Tongue (tissue), 3 donors: ENCODE measurements around the gene LIPT1. TPM values are rescaled to one million over a fixed set of nuclear protein-coding genes. Genes with fewer than 3 reads are reported as not detected.
"Not testable (repeated sequence)": the region's sequence is repeated elsewhere in the genome, so short reads cannot be mapped to it uniquely, and the experiment has no call there.

ENCODE experiments used
- DNase-seq: peaks from one replicate; pipeline ENCODE4 v3.0.0-alpha.2; 2015
- small RNA-seq: library from RNA; depleted of rRNA; stranded (forward); fragments of <200 nt; gene quantifications from one replicate; pipeline ENCODE3, GENCODE V24; 2014; ENCODE audit warnings: low replicate concordance
- total RNA-seq: library from RNA; depleted of rRNA; stranded (reverse); fragments of >200 nt; gene quantifications from one replicate; pipeline ENCODE4 v1.2.3, GENCODE V29; 2014

The LIPT1 gene
- total RNA-seq, 1 donor from 2014 or later, result 7.6 TPM

GRCh38 chr2:99180755-99181623, 26.2 kb downstream of the LIPT1 start, which contains the start of the genes MITD1 and MRPL30:
TSS of gene MITD1 (minus strand) at chr2:99181058. CDS start at chr2:99180981, 77 bp downstream.
TSS of gene MRPL30 (plus strand) at chr2:99181184. CDS start at chr2:99186204, 5,020 bp downstream.
- DNase-seq, result peak; percentile 99

- DNase-seq, result no peak
Observed at GRCh38 chr2:99181624-99182000, 26.8 kb downstream of the LIPT1 start.

GRCh38 chr2:99183025-99183424, 28.3 kb downstream of the LIPT1 start:
- no peak for DNase-seq

- no peak for DNase-seq
Observed at GRCh38 chr2:99184811-99185210, 30.0 kb downstream of the LIPT1 start.

GRCh38 chr2:99187011-99187410, 32.2 kb downstream of the LIPT1 start:
- no peak for DNase-seq

GRCh38 chr2:99188357-99188756, 33.6 kb downstream of the LIPT1 start:
- DNase-seq, result no peak

- no peak for DNase-seq
Observed at GRCh38 chr2:99190548-99190947, 35.8 kb downstream of the LIPT1 start.

GRCh38 chr2:99192364-99192763, 37.6 kb downstream of the LIPT1 start:
- DNase-seq, result not testable (repeated sequence)

GRCh38 chr2:99198103-99198841, 43.5 kb downstream of the LIPT1 start:
- DNase-seq, result peak; percentile 20

GRCh38 chr2:99200076-99200800, 45.5 kb downstream of the LIPT1 start:
- DNase-seq, result no peak

GRCh38 chr2:99201959-99202678, 47.4 kb downstream of the LIPT1 start:
- no peak for DNase-seq

GRCh38 chr2:99205491-99205890, 50.7 kb downstream of the LIPT1 start:
- no peak for DNase-seq

Small RNA genes within 50 kb of the gene (small RNA-seq; reads per million reads assigned to genes)
- gene AC092587.1, result not detected

Other genes starting within 250 kb of the LIPT1 start
- gene CRACDL, start 218.7 kb upstream of the LIPT1 start, total RNA-seq, result 5.7 TPM
- gene C2orf15, start 13.3 kb upstream of the LIPT1 start, total RNA-seq, result 0.92 TPM
- 2.9 TPM for gene TSGA10, start within 50 bp of the LIPT1 start, total RNA-seq
- gene MITD1, start 26.1 kb downstream of the LIPT1 start, total RNA-seq, result 24.1 TPM
- 53.2 TPM for gene MRPL30, start 26.2 kb downstream of the LIPT1 start, total RNA-seq
- not detected for gene LYG2, start 100.7 kb downstream of the LIPT1 start, total RNA-seq
- gene LYG1, start 146.2 kb downstream of the LIPT1 start, total RNA-seq, result 0.41 TPM
- 39.9 TPM for gene TXNDC9, start 181.4 kb downstream of the LIPT1 start, total RNA-seq
- 29.1 TPM for gene EIF5B, start 182.4 kb downstream of the LIPT1 start, total RNA-seq